Metanephros (tissue), 2 donors: Measurements from ENCODE around the gene MAMDC2. TPM values are rescaled to one million over a fixed set of nuclear protein-coding genes. Genes with fewer than 3 reads are reported as not detected.

ENCODE experiments used
- small RNA-seq: library from RNA; depleted of rRNA; stranded (forward); fragments of <200 nt; gene quantifications from one replicate; pipeline ENCODE3, GENCODE V24; 2014; ENCODE audit warnings: low replicate concordance
- total RNA-seq: library from RNA; depleted of rRNA; stranded (reverse); fragments of >200 nt; gene quantifications from one replicate; pipeline ENCODE4 v1.2.3, GENCODE V29; 2014

MAMDC2 gene
- 5.7 TPM for total RNA-seq

GRCh38 chr9:70043689-70044489, at the start of gene MAMDC2:
TSS of gene MAMDC2 (plus strand) at chr9:70043848. CDS start at chr9:70044198, 350 bp downstream.

GRCh38 chr9:70258692-70259511, 215.3 kb downstream of the MAMDC2 start, which contains the start of gene SMC5:
TSS of gene SMC5 (plus strand) at chr9:70258978. CDS start at chr9:70259079, 101 bp downstream.

Small RNA genes within 50 kb of the gene (small RNA-seq; reads per million reads assigned to genes)
- gene RNU2-5P: 2.0 reads per million, percentile 89 among the genes with 10 or more reads in this experiment

Other genes with a start within 250 kb of the MAMDC2 start
- 1.3 TPM for gene CFAP95, start 223.0 kb upstream of the MAMDC2 start, total RNA-seq
- 27.9 TPM for gene SMC5, start 215.1 kb downstream of the MAMDC2 start, total RNA-seq